Neural crest cell (in vitro differentiated cells): ENCODE results near the gene FAM171A2. TPM values are rescaled to one million over a fixed set of nuclear protein-coding genes. Genes with fewer than 3 reads are reported as not detected.
"Not testable (repeated sequence)": the region's sequence is repeated elsewhere in the genome, so short reads cannot be mapped to it uniquely, and the experiment has no call there.

Source experiments
- DNase-seq: peaks from one replicate; pipeline ENCODE4 v3.0.0; 2021; ENCODE audit warnings: low read depth, mixed read lengths, low spot score
- H3K27ac Mint-ChIP-seq: one replicate; pipeline ENCODE4 v1.8.0; 2021; ENCODE audit warnings: mild to moderate bottlenecking, mixed read lengths; ENCODE audit not compliant: unreplicated experiment
- H3K27me3 Mint-ChIP-seq: 2 replicates; pipeline ENCODE4 v1.8.0; 2021; ENCODE audit warnings: low read depth, mild to moderate bottlenecking, mixed read lengths
- H3K36me3 Mint-ChIP-seq: 2 replicates; pipeline ENCODE4 v1.8.0; 2021; ENCODE audit warnings: low read depth, mild to moderate bottlenecking, mixed read lengths
- H3K4me1 Mint-ChIP-seq: 2 replicates; pipeline ENCODE4 v1.8.0; 2021; ENCODE audit warnings: mixed read lengths
- H3K4me3 Mint-ChIP-seq: one replicate; pipeline ENCODE4 v1.8.0; 2021; ENCODE audit warnings: mild to moderate bottlenecking, mixed read lengths
- H3K9me3 Mint-ChIP-seq: 2 replicates; pipeline ENCODE4 v1.8.0; 2021; ENCODE audit warnings: mixed read lengths
- CTCF ChIP-seq: fragments of 200-600 bp; sonication (generic); conservative IDR thresholded peaks from 2 replicates; pipeline ENCODE4 v1.5.0; 2021; ENCODE audit warnings: antibody characterized with exemption, mild to moderate bottlenecking
- total RNA-seq: library from RNA; stranded (reverse); gene quantifications from 2 replicates; pipeline ENCODE4 v1.2.1, GENCODE V29; 2021

The FAM171A2 gene
- total RNA-seq, 1 donor from 2014 or later: 51.9 TPM

- TF ChIP-seq CTCF: no peak
- Mint-ChIP-seq H3K27me3 (peaks cover 15% of the 10 kb centered on the region), H3K9me3 (no peaks in the 10 kb centered on the region)
Observed at GRCh38 chr17:44348234-44348987, 15.2 kb downstream of the FAM171A2 start.

GRCh38 chr17:44347206-44348055 is 16.2 kb downstream of the FAM171A2 start:
- not testable (repeated sequence) for DNase-seq, H3K27ac Mint-ChIP-seq, H3K9me3 Mint-ChIP-seq, H3K36me3 Mint-ChIP-seq
- H3K4me3 Mint-ChIP-seq: peak overlapping the region; percentile 44
- H3K27me3 Mint-ChIP-seq: peaks cover 19% of the 10 kb centered on the region
- H3K4me1 Mint-ChIP-seq: peaks cover 15% of the 10 kb centered on the region

More at GRCh38 chr17:44348234-44348987, 15.2 kb downstream of the FAM171A2 start:
- H3K4me1 Mint-ChIP-seq: peaks cover 20% of the 10 kb centered on the region
- DNase-seq: no peak
- peaks cover 3% of the 10 kb centered on the region for H3K36me3 Mint-ChIP-seq
- H3K27ac Mint-ChIP-seq: no peak overlapping the region
- peak overlapping the region; percentile 29 for H3K4me3 Mint-ChIP-seq

- peak overlapping the region; percentile 96 for H3K4me3 Mint-ChIP-seq
- H3K36me3 Mint-ChIP-seq: no peaks in the 10 kb centered on the region
- no peak for DNase-seq
- no peaks in the 10 kb centered on the region for H3K9me3 Mint-ChIP-seq
- no peak overlapping the region for H3K27ac Mint-ChIP-seq
- H3K4me1 Mint-ChIP-seq: peaks cover 15% of the 10 kb centered on the region
- no peak for TF ChIP-seq CTCF
- H3K27me3 Mint-ChIP-seq: peaks cover 27% of the 10 kb centered on the region
Observed at GRCh38 chr17:44346064-44346844, 17.4 kb downstream of the FAM171A2 start.

GRCh38 chr17:44345454-44346026 is 18.1 kb downstream of the FAM171A2 start:
- peaks cover 15% of the 10 kb centered on the region for H3K4me1 Mint-ChIP-seq
- H3K4me3 Mint-ChIP-seq: peak overlapping the region; percentile 96
- peaks cover 30% of the 10 kb centered on the region for H3K27me3 Mint-ChIP-seq
- peak; percentile 61 for TF ChIP-seq CTCF
- H3K36me3 Mint-ChIP-seq: no peaks in the 10 kb centered on the region
- peak overlapping the region; percentile 86 for H3K27ac Mint-ChIP-seq
- peak; percentile 61 for DNase-seq
- H3K9me3 Mint-ChIP-seq: no peaks in the 10 kb centered on the region

- TF ChIP-seq CTCF: no peak
- Mint-ChIP-seq H3K4me3 (peak within 1 kb of the TSS; percentile 96), H3K27me3 (peaks cover 36% of the 10 kb centered on the region)
Observed at GRCh38 chr17:44344939-44345453, 18.7 kb downstream of the FAM171A2 start, which contains the start of gene GRN. TSS of gene GRN (plus strand) at chr17:44345302. CDS start at chr17:44349165, 3,863 bp downstream.

More at GRCh38 chr17:44344939-44345453, 18.7 kb downstream of the FAM171A2 start, which contains the start of gene GRN:
- peak; percentile 87 for DNase-seq
- Mint-ChIP-seq H3K36me3 (no peaks in the 10 kb centered on the region), H3K9me3 (no peaks in the 10 kb centered on the region), H3K4me1 (peaks cover 15% of the 10 kb centered on the region), H3K27ac (peak within 1 kb of the TSS; percentile 86)
